H9 (cell line): ENCODE data around the gene UBE2E1. TPM values are rescaled to one million over a fixed set of nuclear protein-coding genes. Genes with fewer than 3 reads are reported as not detected.

ENCODE experiments used
- DNase-seq: peaks from one replicate; pipeline ENCODE4 v3.0.0-alpha.2; 2017
- H2AFZ ChIP-seq: one replicate; pipeline ENCODE4 v1.6.1; 2013; ENCODE audit warnings: mild to moderate bottlenecking, low read length, control low read depth, moderate library complexity
- H2AK5ac ChIP-seq: 2 replicates; pipeline ENCODE4 v1.6.1; 2013; ENCODE audit warnings: low read length, control low read depth, mixed read lengths; ENCODE audit not compliant: insufficient read length
- H2BK120ac ChIP-seq: one replicate; pipeline ENCODE4 v1.6.1; 2013; ENCODE audit warnings: low read depth, mild to moderate bottlenecking, low read length, control low read depth, inconsistent platforms; ENCODE audit not compliant: poor library complexity, severe bottlenecking
- H2BK12ac ChIP-seq: 2 replicates; pipeline ENCODE4 v1.6.1; 2013; ENCODE audit warnings: low read length, control low read depth, mixed read lengths, low read depth; ENCODE audit not compliant: insufficient read length
- H2BK15ac ChIP-seq: 2 replicates; pipeline ENCODE4 v1.6.1; 2013; ENCODE audit warnings: low read depth, low read length, control low read depth
- H2BK20ac ChIP-seq: one replicate; pipeline ENCODE4 v1.6.1; 2013; ENCODE audit warnings: low read depth, mild to moderate bottlenecking, low read length, control low read depth, inconsistent platforms; ENCODE audit not compliant: poor library complexity, severe bottlenecking
- H2BK5ac ChIP-seq: 2 replicates; pipeline ENCODE4 v1.6.1; 2013; ENCODE audit warnings: low read length, control low read depth, mixed read lengths; ENCODE audit not compliant: insufficient read length
- H3K14ac ChIP-seq: 2 replicates; pipeline ENCODE4 v1.6.1; 2013; ENCODE audit warnings: low read length, control low read depth; ENCODE audit not compliant: insufficient read depth
- H3K18ac ChIP-seq: 2 replicates; pipeline ENCODE4 v1.6.1; 2013; ENCODE audit warnings: low read depth, mild to moderate bottlenecking, mixed read lengths, low read length, control low read depth; ENCODE audit not compliant: insufficient read length
- H3K23ac ChIP-seq: 2 replicates; pipeline ENCODE4 v1.6.1; 2013; ENCODE audit warnings: low read length, control low read depth, mixed read lengths, low read depth; ENCODE audit not compliant: insufficient read length
- H3K23me2 ChIP-seq: 2 replicates; pipeline ENCODE4 v1.6.1; 2013; ENCODE audit warnings: low read depth, mild to moderate bottlenecking, mixed read lengths, low read length, control low read depth; ENCODE audit not compliant: insufficient read length, poor library complexity, severe bottlenecking
- H3K27ac ChIP-seq: 2 replicates; pipeline ENCODE4 v1.5.1; 2013; ENCODE audit warnings: low read length, control low read depth, mixed read lengths, low read depth; ENCODE audit not compliant: insufficient read length
- H3K27me3 ChIP-seq: 2 replicates; pipeline ENCODE4 v1.6.1; 2013; ENCODE audit warnings: low read length, control low read depth, inconsistent platforms; ENCODE audit not compliant: insufficient read depth
- H3K4ac ChIP-seq: 2 replicates; pipeline ENCODE4 v1.6.1; 2013; ENCODE audit warnings: low read depth, mild to moderate bottlenecking, control low read depth, inconsistent platforms, low read length, moderate library complexity
- H3K4me1 ChIP-seq: 2 replicates; pipeline ENCODE4 v1.6.1; 2013; ENCODE audit warnings: low read length, control low read depth, inconsistent platforms; ENCODE audit not compliant: insufficient read depth
- H3K4me2 ChIP-seq: 2 replicates; pipeline ENCODE4 v1.6.1; 2013; ENCODE audit warnings: low read length, control low read depth, mixed read lengths; ENCODE audit not compliant: insufficient read length, insufficient read depth
- H3K56ac ChIP-seq: 2 replicates; pipeline ENCODE4 v1.6.1; 2013; ENCODE audit warnings: low read depth, mild to moderate bottlenecking, mixed read lengths, low read length, control low read depth; ENCODE audit not compliant: insufficient read length
- H3K79me1 ChIP-seq: 2 replicates; pipeline ENCODE4 v1.6.1; 2013; ENCODE audit warnings: low read depth, mild to moderate bottlenecking, moderate library complexity, low read length, control low read depth, inconsistent platforms; ENCODE audit not compliant: insufficient read depth, poor library complexity, severe bottlenecking
- H3K79me2 ChIP-seq: 2 replicates; pipeline ENCODE4 v1.6.1; 2013; ENCODE audit warnings: low read length, control low read depth, inconsistent platforms; ENCODE audit not compliant: insufficient read depth
- H3K9ac ChIP-seq: 2 replicates; pipeline ENCODE4 v1.6.1; 2013; ENCODE audit warnings: low read length, control low read depth, mixed read lengths; ENCODE audit not compliant: insufficient read length; ENCODE audit errors: extremely low read depth
- H3K9me3 ChIP-seq: one replicate; pipeline ENCODE4 v1.6.1; 2013; ENCODE audit warnings: low read depth, low read length, inconsistent platforms; ENCODE audit not compliant: control insufficient read depth
- H3T11ph ChIP-seq: one replicate; pipeline ENCODE4 v1.6.1; 2013; ENCODE audit warnings: mild to moderate bottlenecking, low read length, control low read depth, inconsistent platforms
- H4K20me1 ChIP-seq: one replicate; pipeline ENCODE4 v1.6.1; 2013; ENCODE audit not compliant: control insufficient read depth, insufficient read length, insufficient read depth
- H4K5ac ChIP-seq: 2 replicates; pipeline ENCODE4 v1.6.1; 2013; ENCODE audit warnings: low read depth, mild to moderate bottlenecking, mixed read lengths, low read length, control low read depth; ENCODE audit not compliant: insufficient read length
- H4K8ac ChIP-seq: replicated peaks from 2 replicates; pipeline ENCODE4 v1.6.1; 2013; ENCODE audit warnings: low read length, control low read depth, mixed read lengths, low read depth; ENCODE audit not compliant: insufficient read length
- H4K91ac ChIP-seq: 2 replicates; pipeline ENCODE4 v1.6.1; 2013; ENCODE audit warnings: low read depth, mild to moderate bottlenecking, moderate library complexity, mixed read lengths, low read length, control low read depth; ENCODE audit not compliant: insufficient read length
- H3K27ac Mint-ChIP-seq, 3 experiments: 2 replicates in 2 of 3; 3 replicates in 1 of 3; pipeline ENCODE4 v1.8.0; 2020 to 2021; ENCODE audit warnings: mixed read lengths in 3 of 3, mild to moderate bottlenecking in 1 of 3, moderate library complexity in 1 of 3
- H3K27me3 Mint-ChIP-seq: 2 replicates; pipeline ENCODE4 v1.8.0; 2021; ENCODE audit warnings: low read depth, mild to moderate bottlenecking, moderate library complexity, mixed read lengths
- H3K36me3 Mint-ChIP-seq, 3 experiments: 2 replicates in 2 of 3; 3 replicates in 1 of 3; pipeline ENCODE4 v1.8.0; 2020 to 2021; ENCODE audit warnings: low read depth in 3 of 3, mixed read lengths in 3 of 3; ENCODE audit not compliant: insufficient read depth in 1 of 3
- H3K4me1 Mint-ChIP-seq, 2 experiments: 2 replicates each; pipeline ENCODE4 v1.8.0; 2020; ENCODE audit warnings: mixed read lengths in 2 of 2
- H3K4me3 Mint-ChIP-seq, 2 experiments: 2 replicates in 1 of 2; 3 replicates in 1 of 2; pipeline ENCODE4 v1.8.0; 2020 to 2021; ENCODE audit warnings: mild to moderate bottlenecking in 2 of 2, mixed read lengths in 2 of 2, moderate library complexity in 1 of 2
- H3K9me3 Mint-ChIP-seq, 2 experiments: 2 replicates in 1 of 2; 3 replicates in 1 of 2; pipeline ENCODE4 v1.8.0; 2020; ENCODE audit warnings: mild to moderate bottlenecking in 2 of 2, mixed read lengths in 2 of 2, moderate library complexity in 1 of 2
- WGBS: extraction: QIAGEN DNeasy Blood & Tissue Kit; methylation state at CpG from one replicate; pipeline ENCODE4 v1.1.7; 2013; ENCODE audit warnings: missing lambda C conversion rate, low lambda C conversion rate, mixed read lengths; ENCODE audit not compliant: insufficient read length; ENCODE audit errors: extremely low coverage; 5-methylcytosine and 5-hydroxymethylcytosine counted together
- total RNA-seq: library from RNA; stranded (reverse); gene quantifications from 2 replicates; pipeline ENCODE4 v1.2.1, GENCODE V29; 2021
- TF ChIP-seq, protein P1 (sequence below): fragments of 200-600 bp; sonication (generic); conservative IDR thresholded peaks from 3 replicates; pipeline ENCODE4 v1.8.0; 2021; ENCODE audit warnings: antibody characterized with exemption, mild to moderate bottlenecking

The UBE2E1 gene
- total RNA-seq, 1 experiment from 2014 or later, result 142 TPM

DNA sequence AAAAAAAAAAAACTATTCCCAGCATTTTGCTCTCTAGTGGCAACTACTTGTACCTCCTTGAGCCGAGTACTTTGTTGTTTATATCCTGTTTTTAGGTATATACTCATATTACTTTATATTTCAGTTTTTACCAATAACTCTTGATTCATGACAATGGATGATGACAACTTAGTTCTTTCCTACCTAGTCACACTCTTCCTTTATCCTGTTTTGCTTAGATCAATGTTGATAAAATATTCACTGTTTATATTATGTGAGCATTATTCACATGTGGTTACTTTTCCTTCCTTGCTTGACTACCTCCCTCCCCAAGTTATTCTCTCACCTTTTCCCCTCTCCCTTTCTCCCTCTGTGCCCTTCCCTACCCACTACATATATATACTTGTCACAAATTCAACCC is 57.3 kb downstream of the UBE2E1 start:
- H4K5ac ChIP-seq, result no peak overlapping the region
- DNase-seq, result no peak
- H3K14ac ChIP-seq, result no peak overlapping the region
- peaks cover 9% of the 10 kb centered on the region for H3K79me1 ChIP-seq
- no peak overlapping the region for H4K8ac ChIP-seq
- H3K27me3 ChIP-seq, result no peaks in the 10 kb centered on the region
- Mint-ChIP-seq H3K9me3 (no peaks in the 10 kb centered on the region), H3K4me3 (no peak overlapping the region), H3K27me3 (no peaks in the 10 kb centered on the region), H3K27ac (peak overlapping the region in 1 of 3 experiments; percentile 20; a peak in 1 of 7 replicates), H3K4me1 (peaks cover 39 to 50% of the 10 kb centered on the region in 2 experiments), H3K36me3 (peaks cover 4 to 12% (median 11%) of the 10 kb centered on the region in 3 experiments; a peak in 5 of 7 replicates)
- no peak overlapping the region for H3K9ac ChIP-seq
- H3K4me1 ChIP-seq, result peaks cover 12% of the 10 kb centered on the region; the same call in 1 of the 2 replicates
- no peak overlapping the region for H3K23ac ChIP-seq
- H2BK15ac ChIP-seq, result no peak overlapping the region
- WGBS, result no CpG with 5 or more reads among the region's 1 CpG
- no peaks in the 10 kb centered on the region for H3K9me3 ChIP-seq
- no peak overlapping the region for H2BK20ac ChIP-seq
- no peak overlapping the region for H3K4me2 ChIP-seq
- no peak overlapping the region for H3K56ac ChIP-seq
- H3K27ac ChIP-seq, result no peak overlapping the region
- H2BK120ac ChIP-seq, result no peak overlapping the region
- no peaks in the 10 kb centered on the region for H3K23me2 ChIP-seq
- H3K4ac ChIP-seq, result no peak overlapping the region
- no peaks in the 10 kb centered on the region for H4K20me1 ChIP-seq
- no peak overlapping the region for H2BK12ac ChIP-seq
- TF ChIP-seq, protein P1, sequence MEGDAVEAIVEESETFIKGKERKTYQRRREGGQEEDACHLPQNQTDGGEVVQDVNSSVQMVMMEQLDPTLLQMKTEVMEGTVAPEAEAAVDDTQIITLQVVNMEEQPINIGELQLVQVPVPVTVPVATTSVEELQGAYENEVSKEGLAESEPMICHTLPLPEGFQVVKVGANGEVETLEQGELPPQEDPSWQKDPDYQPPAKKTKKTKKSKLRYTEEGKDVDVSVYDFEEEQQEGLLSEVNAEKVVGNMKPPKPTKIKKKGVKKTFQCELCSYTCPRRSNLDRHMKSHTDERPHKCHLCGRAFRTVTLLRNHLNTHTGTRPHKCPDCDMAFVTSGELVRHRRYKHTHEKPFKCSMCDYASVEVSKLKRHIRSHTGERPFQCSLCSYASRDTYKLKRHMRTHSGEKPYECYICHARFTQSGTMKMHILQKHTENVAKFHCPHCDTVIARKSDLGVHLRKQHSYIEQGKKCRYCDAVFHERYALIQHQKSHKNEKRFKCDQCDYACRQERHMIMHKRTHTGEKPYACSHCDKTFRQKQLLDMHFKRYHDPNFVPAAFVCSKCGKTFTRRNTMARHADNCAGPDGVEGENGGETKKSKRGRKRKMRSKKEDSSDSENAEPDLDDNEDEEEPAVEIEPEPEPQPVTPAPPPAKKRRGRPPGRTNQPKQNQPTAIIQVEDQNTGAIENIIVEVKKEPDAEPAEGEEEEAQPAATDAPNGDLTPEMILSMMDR, result no peak
- H3T11ph ChIP-seq, result no peak overlapping the region
- H2BK5ac ChIP-seq, result no peak overlapping the region
- peaks cover 12% of the 10 kb centered on the region; the same call in 1 of the 2 replicates for H3K79me2 ChIP-seq
- H4K91ac ChIP-seq, result no peak overlapping the region
- H2AFZ ChIP-seq, result no peak overlapping the region
- no peak overlapping the region for H2AK5ac ChIP-seq
- no peak overlapping the region for H3K18ac ChIP-seq
